HepG2 (cell line): ENCODE measurements around the gene VCPKMT. TPM values are rescaled to one million over a fixed set of nuclear protein-coding genes. Genes with fewer than 3 reads are reported as not detected.

ENCODE experiments used
- ATAC-seq: fragments of 200-7000 bp; cut with Tn5 transposase; 3 replicates; pipeline ENCODE4 v1.9.1; 2020; ENCODE audit warnings: mild to moderate bottlenecking, moderate library complexity
- BruUV-seq: library from RNA; stranded (reverse); fragments of 400-500 nt; replicated peaks from 2 replicates; lab custom pipeline; 2021; lab: Mats Ljungman, UMichigan
- CTCF ChIA-PET: fragments of 300-600 bp; formaldehyde crosslinking; extraction: SDS; loops from one replicate; lab custom pipeline; 2021; ENCODE audit warnings: low total read pairs, inconsistent platforms, low intra/inter-chr PET ratio; lab: Yijun Ruan, JAX
- POLR2A ChIA-PET: fragments of 350-600 bp; sonication (Branson Sonifier 250); formaldehyde crosslinking; loops from one replicate; lab custom pipeline; 2020; ENCODE audit warnings: antibody characterized with exemption, inconsistent platforms; lab: Yijun Ruan, JAX
- DNase-seq: peaks from one replicate; pipeline ENCODE4 v3.0.0-alpha.2; 2015; ENCODE audit warnings: low spot score
- FAIRE-seq: peaks from 3 replicates; lab custom pipeline; 2011; peaks lifted over from hg19 to GRCh38; lab: Jason Lieb, UNC
- H2AFZ ChIP-seq: one replicate; pipeline ENCODE4 v1.6.1; 2011; ENCODE audit warnings: low read length, inconsistent platforms
- H3K27ac ChIP-seq: fragments of 300-600 bp; 3 replicates; pipeline ENCODE4 v1.8.0; 2011; ENCODE audit warnings: mixed run types, mild to moderate bottlenecking, mixed read lengths, low read length, inconsistent platforms; ENCODE audit not compliant: insufficient read depth; ENCODE audit errors: extremely low read length
- H3K27me3 ChIP-seq, 2 experiments: fragments of 200-600 bp in 1 of 2; 2 replicates in 1 of 2; 3 replicates in 1 of 2; pipeline versions ENCODE4 v1.6.0 to v1.8.0; 2011; ENCODE audit warnings: low read length in 2 of 2, mild to moderate bottlenecking in 2 of 2, moderate library complexity in 2 of 2, inconsistent platforms in 1 of 2; ENCODE audit not compliant: insufficient read depth in 2 of 2, control insufficient read depth in 1 of 2
- H3K36me3 ChIP-seq, 2 experiments: fragments of 200-600 bp in 1 of 2; replicated peaks in 1 of 2; 2 replicates in 1 of 2; 3 replicates in 1 of 2; pipeline versions ENCODE4 v1.5.1 to v1.8.0; 2011; ENCODE audit warnings: low read length in 2 of 2, inconsistent platforms in 1 of 2; ENCODE audit not compliant: insufficient read depth in 2 of 2, control insufficient read depth in 1 of 2
- H3K4me1 ChIP-seq: 2 replicates; pipeline ENCODE4 v1.5.1; 2012; ENCODE audit warnings: low read length, inconsistent platforms; ENCODE audit not compliant: insufficient read depth
- H3K4me2 ChIP-seq: 2 replicates; pipeline ENCODE4 v1.6.0; 2011; ENCODE audit warnings: low read depth, low read length, inconsistent platforms
- H3K4me3 ChIP-seq, 3 experiments: fragments of 200-600 bp in 1 of 3; sonication (generic), shearing (Covaris generic) in 1 of 3; replicated peaks in 1 of 3; 2 replicates each; pipeline ENCODE4 v1.5.1; 2011 to 2016; ENCODE audit warnings: low read length in 3 of 3, inconsistent platforms in 2 of 3, low read depth in 2 of 3, mild to moderate bottlenecking in 2 of 3, control low read depth in 1 of 3, mixed read lengths in 1 of 3; ENCODE audit not compliant: insufficient read depth in 1 of 3
- H3K79me2 ChIP-seq: one replicate; pipeline ENCODE4 v1.6.1; 2011; ENCODE audit warnings: low read length, inconsistent platforms; ENCODE audit not compliant: insufficient read depth
- H3K9ac ChIP-seq: 2 replicates; pipeline ENCODE4 v1.6.0; 2011; ENCODE audit warnings: mild to moderate bottlenecking, low read depth, low read length, inconsistent platforms; ENCODE audit not compliant: insufficient read depth
- H3K9me3 ChIP-seq: 2 replicates; pipeline ENCODE4 v1.5.1; 2012; ENCODE audit warnings: mild to moderate bottlenecking, low read length
- H4K20me1 ChIP-seq: 2 replicates; pipeline ENCODE4 v1.6.0; 2011; ENCODE audit warnings: inconsistent platforms, mild to moderate bottlenecking, low read length, moderate library complexity; ENCODE audit not compliant: insufficient read depth
- MED8 ChIP-seq: sonication (generic); formaldehyde crosslinking; IDR thresholded peaks from 2 replicates; pipeline ENCODE4 v1.8.1; 2023; ENCODE audit warnings: mild to moderate bottlenecking, missing genetic modification reagents; ENCODE audit not compliant: insufficient replicate concordance
- MIXL1 ChIP-seq: IDR thresholded peaks from 2 replicates; pipeline ENCODE4 v1.6.1; 2016
- RBFOX2 ChIP-seq: fragments of 200-400 bp; formaldehyde crosslinking; IDR thresholded peaks from 2 replicates; pipeline ENCODE4 v1.6.1; 2017; ENCODE audit warnings: low read depth, mild to moderate bottlenecking, low read length
- SAFB2 ChIP-seq: sonication (generic); formaldehyde crosslinking; IDR thresholded peaks from 2 replicates; pipeline ENCODE4 v1.5.1; 2020; ENCODE audit warnings: missing genetic modification reagents, low read depth, mild to moderate bottlenecking, borderline replicate concordance
- SIN3B ChIP-seq: fragments of 150-350 bp; IDR thresholded peaks from 2 replicates; pipeline ENCODE4 v1.6.1; 2014; ENCODE audit warnings: low read length
- SRY ChIP-seq: sonication (generic); formaldehyde crosslinking; IDR thresholded peaks from 2 replicates; pipeline ENCODE4 v1.8.0; 2022; ENCODE audit warnings: mild to moderate bottlenecking, missing genetic modification reagents
- ZEB1 ChIP-seq: IDR thresholded peaks from 2 replicates; pipeline ENCODE4 v1.6.1; 2012; ENCODE audit warnings: mild to moderate bottlenecking, low read depth, inconsistent platforms; ENCODE audit not compliant: insufficient replicate concordance
- ZNF12 ChIP-seq: sonication (generic); formaldehyde crosslinking; IDR thresholded peaks from 2 replicates; pipeline ENCODE4 v1.5.0; 2020; ENCODE audit warnings: missing genetic modification reagents
- ZNF567 ChIP-seq: sonication (generic); formaldehyde crosslinking; IDR thresholded peaks from 2 replicates; pipeline ENCODE4 v1.8.1; 2023; ENCODE audit warnings: mild to moderate bottlenecking, missing genetic modification reagents, borderline replicate concordance
- ZNF660 ChIP-seq: sonication (generic); formaldehyde crosslinking; IDR thresholded peaks from 2 replicates; pipeline ENCODE4 v1.5.1; 2020; ENCODE audit warnings: mild to moderate bottlenecking, low read depth, missing genetic modification reagents, borderline replicate concordance
- ZNF749 ChIP-seq: sonication (generic); formaldehyde crosslinking; IDR thresholded peaks from 2 replicates; pipeline ENCODE4 v1.8.0; 2022; ENCODE audit warnings: mild to moderate bottlenecking, missing genetic modification reagents, moderate library complexity, borderline replicate concordance
- WGBS: methylation state at CpG from one replicate; pipeline ENCODE4 v1.1.6; 2017; ENCODE audit warnings: low lambda C conversion rate; 5-methylcytosine and 5-hydroxymethylcytosine counted together
- in situ Hi-C: cut with HindIII; loops from 2 replicates; pipeline ENCODE4 v1.10.0; 2017; ENCODE audit warnings: low pct_unique_long_range_greater_than_20kb; ENCODE audit not compliant: extremely low pct_ligation_motif_present
- intact Hi-C: fragments of 100-400 bp; cut with micrococcal nuclease; formaldehyde crosslinking; loops from one replicate; pipeline ENCODE4 v1.10.0; 2022; ENCODE audit not compliant: unreplicated experiment
- polyA plus RNA-seq, 8 experiments: library from polyadenylated mRNA; depleted of rRNA in 3 of 8; stranded (reverse) in 7 of 8; unstranded in 1 of 8; fragments of >200 nt; fragmentation: Illumina TruSeq in 4 of 8; extraction: Trizol in 4 of 8; gene quantifications; 2 replicates each; pipeline versions ENCODE4 v1.2.1 to v1.2.3, GENCODE V29; 2011 to 2016; ENCODE audit warnings: low read depth in 4 of 8, missing spikeins in 1 of 8, mixed read lengths in 1 of 8; ENCODE audit not compliant: insufficient read depth in 1 of 8
- total RNA-seq, 5 experiments: library from RNA; depleted of rRNA; stranded (reverse); fragments of >200 nt; fragmentation: Illumina TruSeq; extraction: Trizol; gene quantifications; 2 replicates each; pipeline ENCODE4 v1.2.3, GENCODE V29; 2016; ENCODE audit warnings: low read depth in 1 of 5
- TF ChIP-seq, protein P1 (sequence below): sonication (generic); formaldehyde crosslinking; IDR thresholded peaks from 2 replicates; pipeline ENCODE4 v1.5.0; 2020; ENCODE audit warnings: mild to moderate bottlenecking, missing genetic modification reagents, borderline replicate concordance
- TF ChIP-seq, protein P2 (sequence below): conservative IDR thresholded peaks from 2 replicates; pipeline ENCODE4 v1.6.1; 2018; ENCODE audit warnings: missing genetic modification reagents

Gene VCPKMT
- total and polyA plus RNA-seq, 2 of the 13 experiments (the other 11 are each of a cell fraction or from before 2014, with no cell fraction given): 3.9 to 5.4 TPM

DNA sequence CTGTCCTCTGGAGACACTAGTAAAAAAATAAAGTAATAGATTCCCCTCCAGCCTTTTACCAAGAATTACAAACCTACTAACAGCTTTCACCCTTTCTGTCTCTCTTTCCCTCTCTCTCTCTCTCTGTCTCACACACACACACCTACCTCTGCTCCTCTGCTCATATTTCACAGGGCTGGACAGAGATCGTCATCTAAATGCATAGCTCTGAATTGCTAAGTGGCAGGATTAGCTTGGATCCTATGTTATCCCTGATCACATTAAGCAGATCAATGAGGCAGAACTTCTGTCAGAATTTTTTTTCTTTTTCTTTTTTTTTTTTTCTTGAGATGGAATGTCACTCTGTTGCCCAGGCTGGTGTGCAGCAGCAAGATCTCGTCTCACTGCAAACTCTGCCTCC lies 22.9 kb downstream of the VCPKMT start:
- Histone ChIP-seq H3K9me3 (no peaks in the 10 kb centered on the region), H3K4me1 (peaks cover 6% of the 10 kb centered on the region; the same call in 1 of the 2 replicates), H3K4me3 (no peak overlapping the region), H3K4me2 (no peak overlapping the region), H3K79me2 (no peaks in the 10 kb centered on the region), H3K27ac (no peak overlapping the region), H3K27me3 (peaks cover 2 to 3% of the 10 kb centered on the region in 2 experiments; a peak in 1 of 5 replicates), H3K9ac (no peak overlapping the region), H3K36me3 (no peaks in the 10 kb centered on the region), H4K20me1 (no peaks in the 10 kb centered on the region), H2AFZ (no peak overlapping the region)
- WGBS: 42% methylated on average over 1 of the region's 2 CpGs
- in situ Hi-C loops: no loop called here
- BruUV-seq: no TSS peak
- FAIRE-seq (no peak), DNase-seq (no peak), ATAC-seq (no peak)
- intact Hi-C loops: no loop called here
- ChIA-PET CTCF (no interaction called here), POLR2A (no interaction called here)
- TF ChIP-seq ZNF567 (no peak), ZNF749 (CRISPR knock-in tag) (no peak), MIXL1 (CRISPR knock-in tag) (no peak), ZNF12 (no peak), SRY (CRISPR knock-in tag) (no peak)
- TF ChIP-seq, protein P1, sequence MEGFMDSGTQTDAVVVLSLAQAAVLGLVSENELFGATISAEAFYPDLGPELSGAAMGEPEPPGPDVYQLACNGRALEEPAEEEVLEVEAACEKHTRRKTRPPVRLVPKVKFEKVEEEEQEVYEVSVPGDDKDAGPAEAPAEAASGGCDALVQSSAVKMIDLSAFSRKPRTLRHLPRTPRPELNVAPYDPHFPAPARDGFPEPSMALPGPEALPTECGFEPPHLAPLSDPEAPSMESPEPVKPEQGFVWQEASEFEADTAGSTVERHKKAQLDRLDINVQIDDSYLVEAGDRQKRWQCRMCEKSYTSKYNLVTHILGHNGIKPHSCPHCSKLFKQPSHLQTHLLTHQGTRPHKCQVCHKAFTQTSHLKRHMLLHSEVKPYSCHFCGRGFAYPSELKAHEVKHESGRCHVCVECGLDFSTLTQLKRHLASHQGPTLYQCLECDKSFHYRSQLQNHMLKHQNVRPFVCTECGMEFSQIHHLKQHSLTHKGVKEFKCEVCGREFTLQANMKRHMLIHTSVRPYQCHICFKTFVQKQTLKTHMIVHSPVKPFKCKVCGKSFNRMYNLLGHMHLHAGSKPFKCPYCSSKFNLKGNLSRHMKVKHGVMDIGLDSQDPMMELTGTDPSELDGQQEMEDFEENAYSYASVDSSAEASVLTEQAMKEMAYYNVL (CRISPR knock-in tag): no peak

GRCh38 chr14:50092006-50092555 lies 24.3 kb downstream of the VCPKMT start:
- Histone ChIP-seq H3K4me2 (no peak overlapping the region), H2AFZ (no peak overlapping the region), H3K36me3 (no peaks in the 10 kb centered on the region), H3K27ac (no peak overlapping the region), H3K4me3 (no peak overlapping the region), H3K9me3 (no peaks in the 10 kb centered on the region), H3K9ac (no peak overlapping the region), H3K79me2 (no peaks in the 10 kb centered on the region), H3K27me3 (peaks cover 2 to 3% of the 10 kb centered on the region in 2 experiments; a peak in 1 of 5 replicates), H3K4me1 (peaks cover 6% of the 10 kb centered on the region; the same call in 1 of the 2 replicates), H4K20me1 (no peaks in the 10 kb centered on the region)
- ChIA-PET POLR2A (interaction anchor here (0.6 kb wide), 1 partner anchor 244 kb away, joined by 3 read pairs; no protein-coding TSS in a partner anchor), CTCF (no interaction called here)
- BruUV-seq: no TSS peak
- no peak for FAIRE-seq
- no peak for DNase-seq
- WGBS: 52% methylated on average over 6 of the region's 6 CpGs
- intact Hi-C loops (no loop called here), in situ Hi-C loops (no loop called here)
- no peak for ATAC-seq
- TF ChIP-seq SAFB2 (CRISPR knock-in tag): no peak
- TF ChIP-seq, protein P2, sequence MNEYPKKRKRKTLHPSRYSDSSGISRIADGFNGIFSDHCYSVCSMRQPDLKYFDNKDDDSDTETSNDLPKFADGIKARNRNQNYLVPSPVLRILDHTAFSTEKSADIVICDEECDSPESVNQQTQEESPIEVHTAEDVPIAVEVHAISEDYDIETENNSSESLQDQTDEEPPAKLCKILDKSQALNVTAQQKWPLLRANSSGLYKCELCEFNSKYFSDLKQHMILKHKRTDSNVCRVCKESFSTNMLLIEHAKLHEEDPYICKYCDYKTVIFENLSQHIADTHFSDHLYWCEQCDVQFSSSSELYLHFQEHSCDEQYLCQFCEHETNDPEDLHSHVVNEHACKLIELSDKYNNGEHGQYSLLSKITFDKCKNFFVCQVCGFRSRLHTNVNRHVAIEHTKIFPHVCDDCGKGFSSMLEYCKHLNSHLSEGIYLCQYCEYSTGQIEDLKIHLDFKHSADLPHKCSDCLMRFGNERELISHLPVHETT (CRISPR knock-in tag): no peak
- TF ChIP-seq SIN3B: no peak
- no peak for TF ChIP-seq ZNF660
- TF ChIP-seq RBFOX2: no peak
- no peak for TF ChIP-seq ZEB1
- TF ChIP-seq MED8 (CRISPR knock-in tag): no peak
